OCI-LY3 (cell line): Measurements from ENCODE around the gene LRRTM3.

Experiments
- H2AFZ ChIP-seq: fragments of 200-600, 300-600 bp; shearing (Covaris generic); 2 replicates; pipeline ENCODE4 v1.6.0; 2014; ENCODE audit warnings: antibody characterized with exemption, low read depth, low read length
- H3K27ac ChIP-seq: fragments of 200-600, 300-600 bp; sonication (generic); 2 replicates; pipeline ENCODE4 v1.5.1; 2014; ENCODE audit warnings: mild to moderate bottlenecking, low read length, moderate library complexity, mixed read lengths
- H3K27me3 ChIP-seq: fragments of 200-600, 300-600 bp; sonication (generic); 2 replicates; pipeline ENCODE4 v1.6.1; 2014; ENCODE audit warnings: low read depth, low read length, mixed read lengths
- H3K36me3 ChIP-seq: fragments of 200-600, 300-600 bp; sonication (generic); replicated peaks from 2 replicates; pipeline ENCODE3; 2014; ENCODE audit warnings: low read depth, low read length, mixed read lengths
- H3K4me1 ChIP-seq: fragments of 300-600, 200-600 bp; sonication (generic); 2 replicates; pipeline ENCODE4 v1.6.1; 2014; ENCODE audit warnings: low read length, mixed read lengths
- H3K4me2 ChIP-seq: fragments of 200-600, 300-600 bp; sonication (generic); 2 replicates; pipeline ENCODE4 v1.6.1; 2014; ENCODE audit warnings: low read length, mixed read lengths
- H3K4me3 ChIP-seq: fragments of 300-600, 200-600 bp; sonication (generic); 2 replicates; pipeline ENCODE4 v1.5.1; 2014; ENCODE audit warnings: antibody characterized with exemption, mild to moderate bottlenecking, low read length, moderate library complexity
- H3K79me2 ChIP-seq: fragments of 300-600, 200-600 bp; shearing (Covaris generic); 2 replicates; pipeline ENCODE4 v1.6.1; 2014; ENCODE audit warnings: mild to moderate bottlenecking, low read length, mixed read lengths
- H3K9ac ChIP-seq: fragments of 300-600, 200-600 bp; shearing (Covaris generic); 2 replicates; pipeline ENCODE4 v1.6.0; 2014; ENCODE audit warnings: mild to moderate bottlenecking, low read length, moderate library complexity
- H3K9me3 ChIP-seq: fragments of 200-600, 300-600 bp; shearing (Covaris generic); 2 replicates; pipeline ENCODE4 v1.6.1; 2014; ENCODE audit warnings: low read length, mixed read lengths; ENCODE audit not compliant: insufficient read depth
- H4K20me1 ChIP-seq: fragments of 200-600, 300-600 bp; sonication (generic); 2 replicates; pipeline ENCODE4 v1.6.1; 2016; ENCODE audit warnings: low read length, mixed read lengths; ENCODE audit not compliant: insufficient read depth
- CTCF ChIP-seq: fragments of 200-600, 300-600 bp; sonication (generic); IDR thresholded peaks from 2 replicates; pipeline ENCODE4 v1.5.1; 2014; ENCODE audit warnings: antibody characterized with exemption, low read length, low read depth
- EZH2phosphoT487 ChIP-seq: fragments of 200-600 bp; shearing (Covaris generic); IDR thresholded peaks from 2 replicates; pipeline ENCODE4 v1.6.1; 2018; ENCODE audit warnings: antibody characterized with exemption, mixed run types, low read depth

Gene LRRTM3

GRCh38 chr10:67045404-67045803, 119.6 kb downstream of the LRRTM3 start:
- no peaks in the 10 kb centered on the region for H3K36me3 ChIP-seq
- no peaks in the 10 kb centered on the region for H3K27me3 ChIP-seq
- no peaks in the 10 kb centered on the region for H3K4me1 ChIP-seq
- no peaks in the 10 kb centered on the region for H3K79me2 ChIP-seq
- H3K4me2 ChIP-seq: no peak overlapping the region
- H3K27ac ChIP-seq: no peak overlapping the region
- H3K9me3 ChIP-seq: no peaks in the 10 kb centered on the region
- TF ChIP-seq EZH2phosphoT487: no peak
- no peak for TF ChIP-seq CTCF
- H3K4me3 ChIP-seq: no peak overlapping the region
- no peak overlapping the region for H3K9ac ChIP-seq
- no peaks in the 10 kb centered on the region for H4K20me1 ChIP-seq
- H2AFZ ChIP-seq: no peak overlapping the region

GRCh38 chr10:67046507-67046906, 120.7 kb downstream of the LRRTM3 start:
- H3K9me3 ChIP-seq: no peaks in the 10 kb centered on the region
- H4K20me1 ChIP-seq: no peaks in the 10 kb centered on the region
- H3K27me3 ChIP-seq: no peaks in the 10 kb centered on the region
- no peaks in the 10 kb centered on the region for H3K79me2 ChIP-seq
- H3K36me3 ChIP-seq: no peaks in the 10 kb centered on the region
- H3K9ac ChIP-seq: no peak overlapping the region
- no peak overlapping the region for H3K4me3 ChIP-seq
- H3K4me1 ChIP-seq: no peaks in the 10 kb centered on the region
- H2AFZ ChIP-seq: no peak overlapping the region
- H3K4me2 ChIP-seq: no peak overlapping the region
- TF ChIP-seq CTCF: no peak
- TF ChIP-seq EZH2phosphoT487: no peak
- no peak overlapping the region for H3K27ac ChIP-seq

GRCh38 chr10:67049988-67050387, 124.2 kb downstream of the LRRTM3 start:
- H3K9me3 ChIP-seq: no peaks in the 10 kb centered on the region
- no peak overlapping the region for H3K27ac ChIP-seq
- no peaks in the 10 kb centered on the region for H3K27me3 ChIP-seq
- TF ChIP-seq CTCF (no peak), EZH2phosphoT487 (no peak)
- H4K20me1 ChIP-seq: no peaks in the 10 kb centered on the region
- H2AFZ ChIP-seq: no peak overlapping the region
- H3K9ac ChIP-seq: no peak overlapping the region
- H3K4me3 ChIP-seq: no peak overlapping the region
- H3K4me1 ChIP-seq: no peaks in the 10 kb centered on the region
- H3K4me2 ChIP-seq: no peak overlapping the region
- H3K36me3 ChIP-seq: no peaks in the 10 kb centered on the region
- H3K79me2 ChIP-seq: no peaks in the 10 kb centered on the region

- Histone ChIP-seq H3K4me2 (no peak overlapping the region), H3K9ac (no peak overlapping the region), H3K4me1 (no peaks in the 10 kb centered on the region), H2AFZ (no peak overlapping the region), H3K27ac (no peak overlapping the region), H3K9me3 (no peaks in the 10 kb centered on the region), H4K20me1 (no peaks in the 10 kb centered on the region), H3K27me3 (no peaks in the 10 kb centered on the region), H3K79me2 (no peaks in the 10 kb centered on the region), H3K4me3 (no peak overlapping the region), H3K36me3 (no peaks in the 10 kb centered on the region)
- TF ChIP-seq CTCF: no peak
- TF ChIP-seq EZH2phosphoT487: no peak
Observed at GRCh38 chr10:67050415-67050814, 124.6 kb downstream of the LRRTM3 start.
